ENCODE measurements around the gene POLR1E.
"Not testable (repeated sequence)": the region's sequence is repeated elsewhere in the genome, so short reads cannot be mapped to it uniquely, and the experiment has no call there.

Gene POLR1E

DNA sequence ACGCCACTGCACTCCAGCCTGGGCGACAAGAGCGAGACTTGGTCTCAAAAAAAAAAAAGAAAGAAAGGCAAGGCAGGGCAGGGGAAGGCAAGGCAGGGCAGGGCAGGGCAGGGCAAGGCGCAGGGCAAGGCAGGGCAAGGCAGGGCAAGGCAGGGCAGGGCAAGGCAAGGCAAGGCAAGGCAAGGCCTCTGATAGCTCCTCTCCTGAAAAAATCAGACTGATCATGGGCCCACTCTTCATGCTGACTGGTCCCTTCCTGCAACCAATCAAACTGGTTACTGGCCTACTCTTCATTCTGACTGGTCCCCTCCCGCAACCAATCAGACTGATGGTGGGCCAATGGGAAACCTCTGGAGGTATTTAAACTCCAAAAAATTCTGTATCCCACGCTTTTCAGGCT, 17.1 kb upstream of the POLR1E start:
- no peak for DNase-seq (ENCODE audit: low read depth)
- TF ChIP-seq, protein P1, sequence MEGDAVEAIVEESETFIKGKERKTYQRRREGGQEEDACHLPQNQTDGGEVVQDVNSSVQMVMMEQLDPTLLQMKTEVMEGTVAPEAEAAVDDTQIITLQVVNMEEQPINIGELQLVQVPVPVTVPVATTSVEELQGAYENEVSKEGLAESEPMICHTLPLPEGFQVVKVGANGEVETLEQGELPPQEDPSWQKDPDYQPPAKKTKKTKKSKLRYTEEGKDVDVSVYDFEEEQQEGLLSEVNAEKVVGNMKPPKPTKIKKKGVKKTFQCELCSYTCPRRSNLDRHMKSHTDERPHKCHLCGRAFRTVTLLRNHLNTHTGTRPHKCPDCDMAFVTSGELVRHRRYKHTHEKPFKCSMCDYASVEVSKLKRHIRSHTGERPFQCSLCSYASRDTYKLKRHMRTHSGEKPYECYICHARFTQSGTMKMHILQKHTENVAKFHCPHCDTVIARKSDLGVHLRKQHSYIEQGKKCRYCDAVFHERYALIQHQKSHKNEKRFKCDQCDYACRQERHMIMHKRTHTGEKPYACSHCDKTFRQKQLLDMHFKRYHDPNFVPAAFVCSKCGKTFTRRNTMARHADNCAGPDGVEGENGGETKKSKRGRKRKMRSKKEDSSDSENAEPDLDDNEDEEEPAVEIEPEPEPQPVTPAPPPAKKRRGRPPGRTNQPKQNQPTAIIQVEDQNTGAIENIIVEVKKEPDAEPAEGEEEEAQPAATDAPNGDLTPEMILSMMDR (conservative IDR thresholded peaks at IDR 0.05; ENCODE audit: control insufficient read depth, insufficient read depth, low read depth, low read length), result no peak
- H3K4me3 ChIP-seq (ENCODE audit: control insufficient read depth, low read depth, low read length), result no peak overlapping the region

DNA sequence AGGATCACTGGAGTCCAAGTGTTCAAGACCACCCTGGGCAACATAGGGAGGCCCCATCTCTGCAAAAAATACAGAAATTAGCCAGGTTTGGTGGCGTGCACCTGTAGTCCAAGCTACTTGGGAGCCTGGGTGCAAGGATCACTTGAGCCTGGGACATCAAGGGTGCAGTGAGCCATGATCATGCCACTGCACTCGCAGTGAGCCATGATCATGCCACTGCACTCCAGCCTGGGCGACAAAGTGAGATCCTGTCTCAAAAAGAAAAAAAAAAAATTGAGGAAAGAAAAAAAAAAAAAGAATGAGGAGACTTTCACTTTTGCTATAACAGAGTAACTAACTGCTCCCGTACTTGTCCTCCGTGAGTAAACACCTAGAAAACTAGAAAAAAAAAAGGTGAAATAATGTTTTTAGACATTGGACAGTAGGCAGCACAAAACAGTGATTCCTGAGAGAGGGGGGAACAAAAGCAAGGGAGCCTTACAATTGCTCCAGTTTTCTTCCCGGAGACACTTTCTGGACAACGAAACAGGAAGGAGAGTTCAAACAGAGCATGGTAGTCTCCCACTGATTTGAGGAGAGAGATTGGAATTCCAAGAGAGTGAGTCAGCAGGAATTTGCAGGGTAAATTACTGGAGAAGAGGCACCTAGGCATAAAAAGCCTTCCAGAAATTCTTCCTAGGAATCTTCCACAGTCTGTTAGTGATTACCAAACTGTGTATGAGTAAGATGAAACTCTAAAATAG, 13.6 kb upstream of the POLR1E start:
- H3K4me3 ChIP-seq (ENCODE audit: control insufficient read depth, low read depth, low read length), result peak overlapping the region; percentile 42
- DNase-seq (ENCODE audit: low read depth), result peak; percentile 90
- TF ChIP-seq, protein P1 (conservative IDR thresholded peaks at IDR 0.05; ENCODE audit: control insufficient read depth, insufficient read depth, low read depth, low read length), result no peak

DNA sequence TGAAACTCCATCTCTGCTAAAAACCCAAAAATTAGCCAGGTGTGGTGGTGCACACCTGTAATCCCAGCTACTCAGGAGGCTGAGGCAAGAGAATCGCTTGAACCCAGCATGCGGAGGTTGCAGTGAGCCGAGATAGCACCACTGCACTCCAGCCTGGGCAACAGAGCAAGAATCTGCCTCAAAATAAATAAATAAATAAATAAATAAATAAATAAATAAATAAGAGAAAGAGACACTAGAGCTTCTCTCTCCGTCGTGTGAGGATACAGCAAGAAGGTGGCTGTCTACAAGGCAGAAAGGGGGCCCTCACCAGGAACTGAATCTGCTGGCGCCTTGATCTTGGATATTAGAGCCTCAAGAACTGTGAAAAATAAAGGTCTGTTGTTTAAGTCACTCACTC, 11.8 kb upstream of the POLR1E start:
- not testable (repeated sequence) for H3K4me3 ChIP-seq (ENCODE audit: control insufficient read depth, low read depth, low read length); DNase-seq (ENCODE audit: low read depth)

DNA sequence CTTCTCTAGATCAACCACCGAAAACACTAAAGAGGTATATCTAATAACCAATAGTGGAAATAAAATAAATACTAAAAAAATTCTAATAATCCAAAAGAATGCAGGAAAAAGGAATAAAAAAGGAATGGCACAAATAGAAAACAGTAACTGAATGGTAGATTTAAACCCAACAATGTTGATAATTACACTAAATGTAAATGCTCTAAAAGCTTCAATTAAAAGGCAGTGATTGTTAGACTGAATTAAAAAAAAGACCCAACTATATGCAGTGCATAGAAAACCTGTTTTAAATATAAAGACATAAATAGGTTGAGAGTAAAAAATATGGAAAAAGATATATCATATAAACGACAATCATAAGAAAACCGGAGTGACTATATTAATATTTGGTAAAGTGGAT, 11.3 kb upstream of the POLR1E start:
- TF ChIP-seq, protein P1 (conservative IDR thresholded peaks at IDR 0.05; ENCODE audit: control insufficient read depth, insufficient read depth, low read depth, low read length), result no peak
- DNase-seq (ENCODE audit: low read depth), result no peak

DNA sequence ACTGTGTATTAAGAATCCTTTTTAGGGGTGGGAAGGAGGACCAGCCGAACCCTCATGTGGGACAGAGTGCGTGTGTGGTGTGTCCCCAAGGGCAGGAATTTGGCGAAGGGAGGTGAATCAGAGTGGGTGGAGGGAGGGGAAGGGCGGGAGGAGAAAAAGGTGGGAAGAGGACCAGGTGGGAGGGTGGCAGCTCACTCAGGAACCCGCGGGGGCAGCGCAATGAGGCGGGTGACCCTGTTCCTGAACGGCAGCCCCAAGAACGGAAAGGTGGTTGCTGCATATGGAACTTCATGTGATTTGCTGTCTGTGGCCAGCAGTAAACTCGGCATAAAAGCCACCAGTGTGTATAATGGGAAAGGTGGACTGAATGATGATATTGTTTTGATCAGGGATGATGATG, 8.8 kb upstream of the POLR1E start:
- DNase-seq (ENCODE audit: low read depth), result no peak
- no peak overlapping the region for H3K4me3 ChIP-seq (ENCODE audit: control insufficient read depth, low read depth, low read length)
- TF ChIP-seq, protein P1 (conservative IDR thresholded peaks at IDR 0.05; ENCODE audit: control insufficient read depth, insufficient read depth, low read depth, low read length), result no peak

More for the DNA sequence above, 11.3 kb upstream of the POLR1E start:
- H3K4me3 ChIP-seq (ENCODE audit: control insufficient read depth, low read depth, low read length), result no peak overlapping the region

- not testable (repeated sequence) for DNase-seq (ENCODE audit: low read depth); H3K4me3 ChIP-seq (ENCODE audit: control insufficient read depth, low read depth, low read length)
These were observed 8.3 kb upstream of the POLR1E start for GRCh38 chr9:37477443-37477842.

GRCh38 chr9:37477987-37478619, 7.6 kb upstream of the POLR1E start:
- H3K4me3 ChIP-seq (ENCODE audit: control insufficient read depth, low read depth, low read length); DNase-seq (ENCODE audit: low read depth): not testable (repeated sequence)

DNA sequence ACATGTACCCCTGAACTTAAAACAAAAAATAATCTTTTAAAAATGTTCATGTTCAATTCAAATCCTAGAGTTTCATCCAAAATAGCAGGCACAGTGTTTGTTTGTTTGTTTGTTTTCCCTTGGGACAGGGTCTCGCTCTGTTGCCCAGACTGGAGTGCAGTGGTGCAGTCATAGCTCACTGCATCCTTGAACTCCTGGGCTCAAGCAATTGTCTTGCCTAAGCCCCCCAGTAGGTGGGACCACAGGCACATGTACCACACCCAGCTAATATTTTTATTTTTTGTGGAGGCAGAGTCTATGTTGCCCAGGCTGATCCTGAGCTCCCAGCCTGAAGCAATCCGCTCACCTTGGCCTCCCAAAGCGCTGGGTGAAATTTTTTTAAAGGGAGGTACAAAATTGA, 5.0 kb upstream of the POLR1E start:
- DNase-seq (ENCODE audit: low read depth), result no peak
- H3K4me3 ChIP-seq (ENCODE audit: control insufficient read depth, low read depth, low read length), result no peak overlapping the region
- TF ChIP-seq, protein P1 (conservative IDR thresholded peaks at IDR 0.05; ENCODE audit: control insufficient read depth, insufficient read depth, low read depth, low read length), result no peak

Data from fibroblast of mammary gland (primary cell).